ENCODE measurements around the gene PASK.

PASK gene

DNA sequence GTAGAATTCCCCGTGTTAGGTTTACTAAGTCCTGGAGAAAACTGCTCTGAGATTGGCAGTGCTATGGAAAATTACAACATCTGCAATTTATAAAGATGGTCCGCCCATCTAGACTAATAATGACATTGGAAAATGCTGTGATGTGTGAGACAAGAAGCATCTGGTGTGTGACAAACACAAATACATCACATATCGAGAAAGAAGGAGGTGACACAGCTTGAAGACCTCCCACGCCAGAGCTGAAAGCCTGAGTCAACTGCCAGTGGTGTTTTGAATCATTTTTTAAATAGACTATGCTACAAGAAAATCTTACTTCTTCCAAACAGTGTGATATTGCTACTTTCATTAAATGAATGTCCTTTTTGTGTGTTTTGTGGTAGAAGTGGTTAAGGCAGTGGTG, 30.6 kb upstream of the PASK start:
- Histone ChIP-seq H3K36me3 (ENCODE audit: control insufficient read depth, insufficient read depth, low read length) (peaks cover 10% of the 10 kb centered on the region), H3K27me3 (ENCODE audit: control insufficient read depth, insufficient read depth, low read length) (no peaks in the 10 kb centered on the region), H3K27ac (ENCODE audit: low read depth, low read length) (no peak overlapping the region), H3K4me3 (ENCODE audit: low read depth, low read length) (no peak overlapping the region), H3K4me1 (ENCODE audit: control insufficient read depth, insufficient read depth, low read length) (no peaks in the 10 kb centered on the region), H3K9ac (ENCODE audit: low read length) (no peak overlapping the region), H3K9me3 (ENCODE audit: control insufficient read depth, insufficient read depth, low read depth, low read length) (no peaks in the 10 kb centered on the region)

DNA sequence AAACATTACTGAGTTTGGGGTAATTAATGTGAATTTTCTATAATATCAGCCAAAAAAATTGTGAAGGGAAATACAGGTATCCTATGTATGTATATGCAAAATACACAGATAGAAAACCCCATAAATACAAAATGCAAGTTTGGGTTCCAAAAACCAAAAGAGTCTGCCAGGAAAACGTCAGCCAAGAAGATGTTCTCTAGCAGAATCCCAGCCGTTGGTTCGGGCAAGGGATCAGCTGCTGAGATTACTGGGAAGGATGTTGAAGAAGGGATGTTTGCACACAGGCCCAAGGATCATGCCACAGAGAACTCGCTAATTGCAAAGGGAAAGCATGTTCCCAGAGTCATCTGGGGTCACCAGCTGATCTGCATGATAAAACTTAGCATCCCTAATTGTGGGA, 29.7 kb upstream of the PASK start:
- no peaks in the 10 kb centered on the region for H3K9me3 ChIP-seq (ENCODE audit: control insufficient read depth, insufficient read depth, low read depth, low read length)

DNA sequence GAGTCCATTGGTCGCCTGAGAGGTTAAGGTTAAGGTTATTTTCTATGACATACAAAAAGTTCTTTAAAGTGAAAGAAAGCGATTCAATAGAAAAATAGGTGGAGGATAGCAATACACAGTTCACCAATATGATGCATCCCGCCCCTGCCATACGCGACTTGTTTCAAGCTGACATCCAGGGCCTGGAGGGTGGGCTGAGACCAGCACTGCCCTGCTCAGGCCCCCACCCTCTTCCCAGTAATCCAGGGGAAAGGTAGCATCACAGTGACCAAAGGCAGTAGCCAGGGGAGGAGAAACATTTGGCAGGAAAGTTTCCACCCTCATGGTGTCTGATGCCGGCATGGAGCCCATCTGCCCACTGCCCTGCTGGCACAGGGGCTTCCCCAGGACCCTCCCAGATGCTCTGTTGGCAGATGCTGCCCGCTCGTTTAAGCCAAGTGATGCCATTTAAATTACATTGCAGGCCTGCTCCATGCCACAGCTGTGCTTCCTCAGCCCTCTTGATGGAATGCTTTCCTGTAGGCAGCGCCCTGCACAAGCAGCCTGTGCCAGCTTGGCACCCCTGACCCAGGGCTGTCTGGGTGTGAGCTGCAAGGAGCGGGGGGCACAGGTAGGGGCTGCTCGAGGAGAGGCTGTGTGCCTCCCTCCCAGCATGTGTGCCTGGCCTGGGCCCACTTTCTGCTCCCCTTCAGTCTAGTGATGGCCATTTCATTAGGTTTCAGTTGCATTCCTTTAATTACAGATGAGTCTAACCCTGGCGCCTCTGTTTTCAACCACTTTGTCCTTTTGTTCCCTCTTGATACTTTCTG, 28.5 kb upstream of the PASK start:
- Histone ChIP-seq H3K36me3 (ENCODE audit: control insufficient read depth, insufficient read depth, low read length) (peaks cover 8% of the 10 kb centered on the region), H3K4me3 (ENCODE audit: low read depth, low read length) (no peak overlapping the region), H3K27ac (ENCODE audit: low read depth, low read length) (no peak overlapping the region), H3K4me1 (ENCODE audit: control insufficient read depth, insufficient read depth, low read length) (no peaks in the 10 kb centered on the region), H3K9me3 (ENCODE audit: control insufficient read depth, insufficient read depth, low read depth, low read length) (no peaks in the 10 kb centered on the region), H3K27me3 (ENCODE audit: control insufficient read depth, insufficient read depth, low read length) (no peaks in the 10 kb centered on the region), H3K9ac (ENCODE audit: low read length) (no peak overlapping the region)

More for the DNA sequence above, 29.7 kb upstream of the PASK start:
- Histone ChIP-seq H3K36me3 (ENCODE audit: control insufficient read depth, insufficient read depth, low read length) (peaks cover 10% of the 10 kb centered on the region), H3K27ac (ENCODE audit: low read depth, low read length) (no peak overlapping the region), H3K4me1 (ENCODE audit: control insufficient read depth, insufficient read depth, low read length) (no peaks in the 10 kb centered on the region), H3K4me3 (ENCODE audit: low read depth, low read length) (no peak overlapping the region), H3K27me3 (ENCODE audit: control insufficient read depth, insufficient read depth, low read length) (no peaks in the 10 kb centered on the region), H3K9ac (ENCODE audit: low read length) (no peak overlapping the region)

DNA sequence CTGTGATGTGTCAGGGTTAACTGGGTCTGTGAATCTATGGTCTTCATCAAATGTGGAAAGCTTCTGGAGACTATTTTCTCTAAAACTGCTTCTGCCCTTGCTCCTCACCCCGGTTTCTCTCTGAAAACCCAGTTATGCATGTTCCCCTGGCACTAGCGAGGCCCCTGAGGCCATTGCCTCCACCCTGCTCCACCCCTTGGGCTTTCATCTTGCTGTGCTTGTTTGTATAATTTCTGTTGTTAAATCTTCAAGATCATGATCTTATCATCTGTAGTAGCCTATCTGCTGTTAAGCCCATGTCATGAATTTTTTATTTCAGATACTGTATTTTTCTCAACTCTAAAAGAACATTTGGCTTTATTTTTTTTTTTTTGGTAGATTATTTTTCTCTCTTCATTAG, 24.3 kb upstream of the PASK start:
- Histone ChIP-seq H3K36me3 (ENCODE audit: control insufficient read depth, insufficient read depth, low read length) (peaks cover 28% of the 10 kb centered on the region), H3K9ac (ENCODE audit: low read length) (no peak overlapping the region)

DNA sequence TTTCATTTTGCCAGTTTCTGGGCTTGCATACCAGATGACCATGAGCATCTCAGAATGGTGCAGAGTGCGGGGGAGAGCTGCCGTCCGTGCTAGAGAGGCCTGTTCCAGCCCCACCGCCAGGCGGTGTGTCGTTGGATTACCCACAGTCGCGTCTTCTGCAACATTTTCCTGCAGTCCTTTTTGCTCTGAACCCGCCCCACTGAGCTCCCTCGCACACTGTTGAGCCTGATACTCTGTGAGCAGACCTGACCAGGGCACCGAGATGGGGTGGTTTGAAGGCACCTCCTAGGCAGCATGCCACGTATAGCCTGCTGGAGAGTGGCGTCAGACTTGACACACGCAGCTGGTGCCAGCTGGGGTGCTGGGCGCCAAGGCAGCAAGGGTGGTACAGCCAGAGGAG, 19.1 kb upstream of the PASK start:
- Histone ChIP-seq H3K4me3 (ENCODE audit: low read depth, low read length) (no peak overlapping the region), H3K27me3 (ENCODE audit: control insufficient read depth, insufficient read depth, low read length) (no peaks in the 10 kb centered on the region), H3K36me3 (ENCODE audit: control insufficient read depth, insufficient read depth, low read length) (peaks cover 57% of the 10 kb centered on the region)

More for the DNA sequence above, 24.3 kb upstream of the PASK start:
- Histone ChIP-seq H3K27me3 (ENCODE audit: control insufficient read depth, insufficient read depth, low read length) (no peaks in the 10 kb centered on the region), H3K4me3 (ENCODE audit: low read depth, low read length) (no peak overlapping the region), H3K9me3 (ENCODE audit: control insufficient read depth, insufficient read depth, low read depth, low read length) (peaks cover 9% of the 10 kb centered on the region; the same call in 1 of the 2 replicates), H3K27ac (ENCODE audit: low read depth, low read length) (no peak overlapping the region), H3K4me1 (ENCODE audit: control insufficient read depth, insufficient read depth, low read length) (no peaks in the 10 kb centered on the region)

DNA sequence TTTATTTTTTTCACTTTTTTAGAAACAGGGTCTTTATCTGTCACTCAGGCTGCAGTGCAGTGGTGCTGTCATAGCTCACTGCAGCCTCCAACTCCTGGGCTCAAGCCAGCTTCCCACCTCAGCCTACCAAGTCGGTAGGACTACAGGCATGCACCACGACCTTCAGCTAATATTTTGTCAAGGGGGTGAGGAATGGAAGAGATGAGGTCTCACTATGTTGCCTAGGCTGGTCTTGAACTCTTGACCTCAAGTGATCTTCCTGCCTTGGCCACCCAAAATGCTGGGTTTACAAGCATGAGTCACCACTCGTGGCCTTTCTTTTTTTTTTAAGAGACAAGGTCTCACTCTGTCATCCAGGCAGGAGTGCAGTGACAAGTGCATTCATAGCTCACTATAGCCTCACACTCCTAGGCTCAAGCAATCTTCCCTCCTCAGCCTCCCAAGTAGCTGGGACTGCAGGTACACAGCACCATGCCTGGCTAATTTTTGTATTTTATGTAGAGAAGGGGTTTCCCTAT, 14.4 kb upstream of the PASK start:
- Histone ChIP-seq H3K9me3 (ENCODE audit: control insufficient read depth, insufficient read depth, low read depth, low read length) (no peaks in the 10 kb centered on the region), H3K4me1 (ENCODE audit: control insufficient read depth, insufficient read depth, low read length) (no peaks in the 10 kb centered on the region), H3K4me3 (ENCODE audit: low read depth, low read length) (no peak overlapping the region), H3K27me3 (ENCODE audit: control insufficient read depth, insufficient read depth, low read length) (no peaks in the 10 kb centered on the region), H3K9ac (ENCODE audit: low read length) (no peak overlapping the region), H3K36me3 (ENCODE audit: control insufficient read depth, insufficient read depth, low read length) (peaks cover 53% of the 10 kb centered on the region), H3K27ac (ENCODE audit: low read depth, low read length) (no peak overlapping the region)

More for the DNA sequence above, 19.1 kb upstream of the PASK start:
- Histone ChIP-seq H3K27ac (ENCODE audit: low read depth, low read length) (no peak overlapping the region), H3K9me3 (ENCODE audit: control insufficient read depth, insufficient read depth, low read depth, low read length) (peaks cover 9% of the 10 kb centered on the region; the same call in 1 of the 2 replicates), H3K9ac (ENCODE audit: low read length) (no peak overlapping the region), H3K4me1 (ENCODE audit: control insufficient read depth, insufficient read depth, low read length) (no peaks in the 10 kb centered on the region)

DNA sequence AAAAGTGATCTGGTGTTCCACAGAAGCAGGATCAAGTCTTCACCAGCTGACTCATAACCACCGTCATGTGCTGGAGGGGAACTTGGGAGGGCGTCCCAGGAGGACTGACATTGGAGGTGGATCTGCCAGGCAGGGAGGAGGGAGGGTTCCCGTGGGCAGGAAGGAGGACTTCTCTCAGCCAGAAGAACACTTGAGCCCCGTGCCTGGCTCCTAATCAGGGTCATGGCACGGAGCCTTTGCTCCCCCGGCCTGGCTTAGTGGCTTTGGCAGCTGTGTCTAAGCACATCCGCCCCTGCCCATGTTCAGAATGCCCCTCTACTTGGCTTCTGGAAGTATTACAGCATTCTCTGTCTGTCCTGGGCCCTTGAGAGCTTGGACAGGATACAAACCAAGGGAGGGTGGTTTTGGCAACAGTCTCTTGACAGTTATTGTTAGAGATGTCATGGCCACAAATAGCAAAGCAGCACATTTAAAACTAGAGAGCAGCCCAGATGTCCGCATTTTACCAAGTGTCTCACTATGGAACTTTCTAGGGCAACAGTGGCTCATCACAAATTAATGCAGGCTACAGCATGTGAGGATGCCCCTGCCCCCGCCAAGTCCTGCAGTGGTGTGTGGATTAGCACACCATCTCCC, 12.5 kb upstream of the PASK start:
- H3K27ac ChIP-seq (ENCODE audit: low read depth, low read length): no peak overlapping the region
- peaks cover 49% of the 10 kb centered on the region for H3K36me3 ChIP-seq (ENCODE audit: control insufficient read depth, insufficient read depth, low read length)
- no peaks in the 10 kb centered on the region for H3K27me3 ChIP-seq (ENCODE audit: control insufficient read depth, insufficient read depth, low read length)
- H3K9me3 ChIP-seq (ENCODE audit: control insufficient read depth, insufficient read depth, low read depth, low read length): no peaks in the 10 kb centered on the region
- H3K4me3 ChIP-seq (ENCODE audit: low read depth, low read length): no peak overlapping the region
- H3K4me1 ChIP-seq (ENCODE audit: control insufficient read depth, insufficient read depth, low read length): no peaks in the 10 kb centered on the region; the same call in 1 of the 2 replicates
- H3K9ac ChIP-seq (ENCODE audit: low read length): no peak overlapping the region

DNA sequence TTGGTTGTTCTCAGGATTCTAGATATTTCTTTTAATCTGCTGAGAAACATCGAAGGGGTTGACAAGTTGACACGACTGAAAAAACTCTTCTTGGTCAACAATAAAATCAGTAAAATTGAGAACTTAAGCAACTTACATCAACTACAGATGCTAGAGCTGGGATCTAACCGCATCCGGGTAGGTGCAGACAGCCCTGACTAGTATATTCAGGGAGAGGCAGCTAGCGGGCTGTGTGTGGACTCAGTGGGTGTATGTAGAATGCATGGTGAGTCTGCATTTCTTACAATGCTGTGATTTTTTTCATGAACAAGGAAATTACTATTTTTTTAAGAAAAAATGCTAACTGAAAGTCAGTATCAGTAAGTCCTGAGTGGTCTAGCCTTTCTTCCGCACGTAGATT, 11.0 kb upstream of the PASK start:
- no peaks in the 10 kb centered on the region for H3K9me3 ChIP-seq (ENCODE audit: control insufficient read depth, insufficient read depth, low read depth, low read length)
- no peak overlapping the region for H3K4me3 ChIP-seq (ENCODE audit: low read depth, low read length)
- no peak overlapping the region for H3K9ac ChIP-seq (ENCODE audit: low read length)
- H3K36me3 ChIP-seq (ENCODE audit: control insufficient read depth, insufficient read depth, low read length): peaks cover 41% of the 10 kb centered on the region
- H3K4me1 ChIP-seq (ENCODE audit: control insufficient read depth, insufficient read depth, low read length): no peaks in the 10 kb centered on the region; the same call in 1 of the 2 replicates
- no peaks in the 10 kb centered on the region for H3K27me3 ChIP-seq (ENCODE audit: control insufficient read depth, insufficient read depth, low read length)
- H3K27ac ChIP-seq (ENCODE audit: low read depth, low read length): no peak overlapping the region

DNA sequence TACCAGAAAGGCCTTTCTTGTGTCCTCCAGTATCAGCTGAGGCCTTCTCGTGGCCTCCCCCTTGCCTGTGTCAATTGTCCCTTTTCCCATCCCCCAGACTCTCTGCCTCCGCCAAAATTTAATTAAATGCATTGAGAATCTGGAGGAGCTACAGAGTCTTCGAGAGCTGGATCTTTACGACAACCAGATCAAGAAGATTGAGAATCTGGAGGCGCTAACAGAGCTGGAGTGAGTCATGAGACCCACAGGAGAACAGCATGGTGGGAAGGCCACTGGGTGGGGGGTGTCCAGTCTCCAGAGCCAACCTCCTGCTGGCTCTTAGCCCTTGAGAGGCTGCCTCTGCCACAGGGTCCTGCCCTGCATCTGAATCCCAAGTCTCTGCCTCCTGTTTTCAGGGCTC, 9.8 kb upstream of the PASK start:
- Histone ChIP-seq H3K9me3 (ENCODE audit: control insufficient read depth, insufficient read depth, low read depth, low read length) (no peaks in the 10 kb centered on the region), H3K4me3 (ENCODE audit: low read depth, low read length) (no peak overlapping the region), H3K27me3 (ENCODE audit: control insufficient read depth, insufficient read depth, low read length) (no peaks in the 10 kb centered on the region), H3K4me1 (ENCODE audit: control insufficient read depth, insufficient read depth, low read length) (no peaks in the 10 kb centered on the region; the same call in 1 of the 2 replicates), H3K9ac (ENCODE audit: low read length) (no peak overlapping the region), H3K27ac (ENCODE audit: low read depth, low read length) (no peak overlapping the region), H3K36me3 (ENCODE audit: control insufficient read depth, insufficient read depth, low read length) (peaks cover 39% of the 10 kb centered on the region)

DNA sequence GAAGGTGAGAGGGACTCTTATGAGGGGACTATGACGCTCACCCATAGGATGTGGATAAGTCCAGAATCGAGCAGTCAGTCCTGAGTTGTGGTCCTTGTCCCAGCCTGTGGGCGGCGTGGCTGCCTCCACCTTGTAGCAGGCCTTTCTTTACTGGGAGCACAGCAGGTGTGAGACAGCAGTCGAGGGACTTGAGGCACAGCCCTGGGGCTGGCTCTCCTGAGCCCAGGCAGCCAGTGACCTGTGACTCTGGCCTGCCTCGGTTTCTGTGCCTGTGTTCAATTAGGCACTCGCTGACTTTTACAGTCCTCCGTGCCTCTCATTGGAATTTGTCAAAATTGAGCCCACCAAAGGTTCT, 9.3 kb upstream of the PASK start:
- no peak overlapping the region for H3K27ac ChIP-seq (ENCODE audit: low read depth, low read length)
- no peaks in the 10 kb centered on the region; the same call in 1 of the 2 replicates for H3K4me1 ChIP-seq (ENCODE audit: control insufficient read depth, insufficient read depth, low read length)

DNA sequence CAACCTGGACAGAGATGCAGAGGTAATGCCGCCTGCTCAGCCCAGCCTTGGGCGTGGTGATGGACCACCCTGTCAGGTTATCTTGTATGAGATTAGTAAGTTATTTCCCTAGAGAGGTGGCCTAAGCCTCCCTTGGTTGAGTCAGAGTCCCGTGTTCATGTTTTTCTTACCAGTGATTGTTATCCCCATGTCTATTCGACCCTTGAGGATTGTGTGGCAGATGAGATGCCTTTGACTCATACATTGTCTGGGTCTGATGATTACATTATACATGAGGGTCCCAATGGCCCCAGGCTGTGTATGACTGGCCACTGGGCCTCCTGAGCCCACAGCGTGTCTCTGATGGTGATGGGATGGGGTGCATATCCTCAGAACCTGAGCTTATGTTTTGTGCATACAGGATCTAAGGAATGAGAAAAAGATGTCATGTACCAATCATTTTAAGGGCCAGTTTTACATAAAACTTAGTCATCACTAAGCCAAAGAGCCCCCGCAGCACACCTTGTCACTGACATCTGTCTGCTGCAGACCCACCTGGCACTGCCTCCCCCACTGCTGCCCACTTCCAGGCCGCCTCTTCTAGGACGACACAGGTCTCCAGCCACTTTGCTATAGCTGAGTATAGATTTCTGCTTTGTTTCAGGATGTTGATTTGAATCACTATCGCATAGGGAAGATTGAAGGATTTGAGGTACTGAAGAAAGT, 8.7 kb upstream of the PASK start:
- peaks cover 32% of the 10 kb centered on the region for H3K36me3 ChIP-seq (ENCODE audit: control insufficient read depth, insufficient read depth, low read length)
- H3K4me1 ChIP-seq (ENCODE audit: control insufficient read depth, insufficient read depth, low read length): no peaks in the 10 kb centered on the region; the same call in 1 of the 2 replicates

More for the DNA sequence above, 9.3 kb upstream of the PASK start:
- Histone ChIP-seq H3K36me3 (ENCODE audit: control insufficient read depth, insufficient read depth, low read length) (peaks cover 33% of the 10 kb centered on the region), H3K4me3 (ENCODE audit: low read depth, low read length) (no peak overlapping the region), H3K9ac (ENCODE audit: low read length) (no peak overlapping the region), H3K9me3 (ENCODE audit: control insufficient read depth, insufficient read depth, low read depth, low read length) (no peaks in the 10 kb centered on the region), H3K27me3 (ENCODE audit: control insufficient read depth, insufficient read depth, low read length) (no peaks in the 10 kb centered on the region)

More for the DNA sequence above, 8.7 kb upstream of the PASK start:
- Histone ChIP-seq H3K4me3 (ENCODE audit: low read depth, low read length) (no peak overlapping the region), H3K9ac (ENCODE audit: low read length) (no peak overlapping the region), H3K9me3 (ENCODE audit: control insufficient read depth, insufficient read depth, low read depth, low read length) (no peaks in the 10 kb centered on the region), H3K27ac (ENCODE audit: low read depth, low read length) (no peak overlapping the region), H3K27me3 (ENCODE audit: control insufficient read depth, insufficient read depth, low read length) (no peaks in the 10 kb centered on the region)

All from HUES6 (cell line).